Spleen (tissue), 11 donors: ENCODE measurements around the gene ALK. TPM values are rescaled to one million over a fixed set of nuclear protein-coding genes. Genes with fewer than 3 reads are reported as not detected.

Experiments
- DNase-seq: peaks from one replicate; pipeline ENCODE4 v3.0.0-alpha.2; 2020
- H3K27ac ChIP-seq, 8 donors: fragments of 200-600 bp; sonication (generic) in 7 of 8; 1 replicate in 4 of 8; 2 replicates in 4 of 8; pipeline versions ENCODE4 v1.5.0 to v1.8.0; 2016 to 2021; ENCODE audit warnings: inconsistent platforms in 4 of 8, mild to moderate bottlenecking in 4 of 8, moderate library complexity in 1 of 8
- H3K27me3 ChIP-seq, 7 donors: fragments of 200-600 bp; sonication (generic) in 6 of 7; replicated peaks in 1 of 7; 1 replicate in 4 of 7; 2 replicates in 3 of 7; pipeline versions ENCODE4 v1.5.0 to v1.8.0; 2016 to 2021; ENCODE audit warnings: inconsistent platforms in 3 of 7, mild to moderate bottlenecking in 1 of 7
- H3K36me3 ChIP-seq, 6 donors: fragments of 200-600 bp; sonication (generic) in 5 of 6; 1 replicate in 4 of 6; 2 replicates in 2 of 6; pipeline versions ENCODE4 v1.5.0 to v1.8.0; 2016 to 2021; ENCODE audit warnings: inconsistent platforms in 2 of 6
- H3K4me1 ChIP-seq, 6 donors: fragments of 200-600 bp; sonication (generic) in 5 of 6; 1 replicate in 3 of 6; 2 replicates in 3 of 6; pipeline versions ENCODE4 v1.5.0 to v1.8.0; 2016 to 2021; ENCODE audit warnings: inconsistent platforms in 3 of 6
- H3K4me3 ChIP-seq, 8 donors: fragments of 200-600 bp; sonication (generic) in 7 of 8; 1 replicate in 4 of 8; 2 replicates in 4 of 8; pipeline versions ENCODE4 v1.5.0 to v1.8.0; 2016 to 2021; ENCODE audit warnings: inconsistent platforms in 4 of 8, mild to moderate bottlenecking in 4 of 8, moderate library complexity in 2 of 8
- H3K9me3 ChIP-seq, 8 donors: fragments of 200-600 bp; sonication (generic) in 7 of 8; 1 replicate in 4 of 8; 2 replicates in 4 of 8; pipeline versions ENCODE4 v1.5.0 to v1.8.0; 2016 to 2021; ENCODE audit warnings: inconsistent platforms in 4 of 8
- CTCF ChIP-seq, 11 experiments: fragments of 200-600 bp in 7 of 11; fragments of 450-650 bp in 4 of 11; sonication (generic) in 4 of 11; IDR thresholded peaks in 8 of 11; conservative IDR thresholded peaks in 3 of 11; 1 replicate in 7 of 11; 2 replicates in 4 of 11; pipeline versions ENCODE4 v1.4.0 to v1.8.0; 2016 to 2021; ENCODE audit warnings: antibody characterized with exemption in 11 of 11, inconsistent platforms in 4 of 11, mild to moderate bottlenecking in 1 of 11
- POLR2A ChIP-seq, 3 donors: fragments of 450-650 bp; IDR thresholded peaks; one replicate each; pipeline ENCODE4 v1.5.1; 2017; ENCODE audit warnings: antibody characterized with exemption in 3 of 3, mild to moderate bottlenecking in 1 of 3
- POLR2AphosphoS5 ChIP-seq, 3 donors: sonication (generic); formaldehyde crosslinking; IDR thresholded peaks; one replicate each; pipeline ENCODE4 v1.5.1; 2017; ENCODE audit warnings: antibody characterized with exemption in 3 of 3
- WGBS, 5 donors: extraction: QIAGEN DNeasy Blood & Tissue Kit in 3 of 5; methylation state at CpG; one replicate each; pipeline versions ENCODE4 v1.1.5 to v1.1.7; 2013 to 2018; 5-methylcytosine and 5-hydroxymethylcytosine counted together
- intact Hi-C: fragments of 100-400 bp; cut with DNase I; formaldehyde crosslinking; loops from one replicate; pipeline ENCODE4 v1.15.0; 2023; ENCODE audit warnings: low total_unique reads
- polyA plus RNA-seq, 3 donors: library from polyadenylated mRNA; stranded (reverse); fragments of 200-250 nt; gene quantifications; one replicate each; pipeline ENCODE4 v1.2.1, GENCODE V29; 2013
- total RNA-seq, 7 donors: library from RNA; depleted of rRNA in 3 of 7; stranded (reverse); fragments of >200 nt in 3 of 7; fragmentation: NEBNext Ultra II Directional in 4 of 7; extraction: Animal tissue kit (Norgen Biotek cat#: 25700) in 4 of 7; gene quantifications; one replicate each; pipeline versions ENCODE4 v1.1.0 to v1.2.1, GENCODE V29; 2016 to 2021
- donor health status: healthy with polysubstance abuse.
- donor health status: DM: no; HTN: no; CAD: no; lungs with moderate emphysema.
- donor health status: DM: no; HTN: no; CAD: no.
- donor health status: Bipolar disorder and iron deficiency.
- donor health status: healthy.
- donor health status: DM: no; HTN: no; CAD: no.
- donor health status: DM: yes; HTN: yes; CAD: no.

The ALK gene
- total and polyA plus RNA-seq, 10 donors, result 0.03 to 0.28 (median 0.06) TPM; not detected in 7

- H3K4me1 ChIP-seq, result no peaks in the 10 kb centered on the region
- intact Hi-C loops, result no loop called here
- WGBS, 5 donors, result 41 to 64% (median 47%) methylated on average over 4 of the region's 4 CpGs
- H3K27ac ChIP-seq, result no peak overlapping the region
- H3K4me3 ChIP-seq, result no peak overlapping the region
- no peaks in the 10 kb centered on the region for H3K9me3 ChIP-seq
- no peaks in the 10 kb centered on the region for H3K36me3 ChIP-seq
- TF ChIP-seq CTCF (IDR thresholded peaks at IDR 0.05 in 8 of 11, conservative IDR thresholded peaks at IDR 0.05 in 3 of 11), result no peak
- TF ChIP-seq POLR2A (IDR thresholded peaks at IDR 0.05), result no peak
- no peak for TF ChIP-seq POLR2AphosphoS5 (IDR thresholded peaks at IDR 0.05)
- DNase-seq, result no peak
- H3K27me3 ChIP-seq, result peaks cover 0 to 4% (median 0%) of the 10 kb centered on the region in 7 donors
Observed at GRCh38 chr2:29816651-29817050, 104.7 kb downstream of the ALK start.

GRCh38 chr2:29811378-29811777, 110.0 kb downstream of the ALK start:
- H3K27ac ChIP-seq, result no peak overlapping the region
- peaks cover 0 to 6% (median 0%) of the 10 kb centered on the region in 7 donors for H3K27me3 ChIP-seq
- H3K4me3 ChIP-seq, result no peak overlapping the region
- no peak for DNase-seq
- intact Hi-C loops, result no loop called here
- WGBS, 5 donors, result 43 to 72% (median 65%) methylated on average over 1 of the region's 1 CpG
- H3K9me3 ChIP-seq, result no peaks in the 10 kb centered on the region
- H3K4me1 ChIP-seq, result no peaks in the 10 kb centered on the region
- H3K36me3 ChIP-seq, result no peaks in the 10 kb centered on the region
- no peak for TF ChIP-seq POLR2AphosphoS5 (IDR thresholded peaks at IDR 0.05)
- no peak for TF ChIP-seq CTCF (IDR thresholded peaks at IDR 0.05 in 8 of 11, conservative IDR thresholded peaks at IDR 0.05 in 3 of 11)
- no peak for TF ChIP-seq POLR2A (IDR thresholded peaks at IDR 0.05)

GRCh38 chr2:29810956-29811355, 110.4 kb downstream of the ALK start:
- WGBS, 5 donors, result 35 to 59% (median 50%) methylated on average over 4 to 5 of the region's 5 CpGs
- Histone ChIP-seq H3K4me1 (no peaks in the 10 kb centered on the region), H3K9me3 (no peaks in the 10 kb centered on the region), H3K27me3 (peaks cover 0 to 6% (median 0%) of the 10 kb centered on the region in 7 donors), H3K36me3 (no peaks in the 10 kb centered on the region), H3K4me3 (no peak overlapping the region), H3K27ac (no peak overlapping the region)
- TF ChIP-seq POLR2AphosphoS5 (IDR thresholded peaks at IDR 0.05) (no peak), POLR2A (IDR thresholded peaks at IDR 0.05) (no peak), CTCF (IDR thresholded peaks at IDR 0.05 in 8 of 11, conservative IDR thresholded peaks at IDR 0.05 in 3 of 11) (no peak)
- DNase-seq, result no peak
- intact Hi-C loops, result no loop called here

GRCh38 chr2:29808321-29808720, 113.1 kb downstream of the ALK start:
- no peak for DNase-seq
- Histone ChIP-seq H3K36me3 (no peaks in the 10 kb centered on the region), H3K27ac (no peak overlapping the region), H3K27me3 (peaks cover 0 to 6% (median 0%) of the 10 kb centered on the region in 7 donors), H3K4me3 (no peak overlapping the region), H3K4me1 (no peaks in the 10 kb centered on the region), H3K9me3 (no peaks in the 10 kb centered on the region)
- 57 to 78% (median 65%) methylated on average over 4 of the region's 4 CpGs for WGBS, 5 donors
- no peak for TF ChIP-seq POLR2AphosphoS5 (IDR thresholded peaks at IDR 0.05)
- TF ChIP-seq CTCF (IDR thresholded peaks at IDR 0.05 in 8 of 11, conservative IDR thresholded peaks at IDR 0.05 in 3 of 11), result no peak
- no peak for TF ChIP-seq POLR2A (IDR thresholded peaks at IDR 0.05)
- intact Hi-C loops, result no loop called here
